Naive thymus-derived CD4-positive, alpha-beta T cell (primary cell): ENCODE data around the gene DOK3. TPM values are rescaled to one million over a fixed set of nuclear protein-coding genes. Genes with fewer than 3 reads are reported as not detected.

Experiments
- ATAC-seq: fragments of 150-1000 bp; cut with Tn5 transposase; 2 replicates; pipeline ENCODE4 v1.10.0; 2021; ENCODE audit warnings: mild to moderate bottlenecking, moderate library complexity
- CTCF ChIA-PET: fragments of 350-600 bp; sonication (Branson Sonifier 250); formaldehyde crosslinking; loops from one replicate; lab custom pipeline; 2021; ENCODE audit warnings: antibody characterized with exemption; lab: Charles Lee
- POLR2A ChIA-PET: fragments of 350-600 bp; sonication (Branson Sonifier 250); formaldehyde crosslinking; loops from one replicate; lab custom pipeline; 2021; ENCODE audit warnings: antibody characterized with exemption, inconsistent platforms; lab: Charles Lee
- DNase-seq, 9 donors: peaks; one replicate each; pipeline versions ENCODE4 v3.0.0 to v3.0.0-alpha.2; 2020 to 2022; ENCODE audit warnings: mixed read lengths in 1 of 9
- H3K27ac ChIP-seq: one replicate; pipeline ENCODE4 v1.7.0; 2013; ENCODE audit warnings: mild to moderate bottlenecking, low read depth, low read length, moderate library complexity
- H3K27me3 ChIP-seq, 2 donors: one replicate each; pipeline ENCODE4 v1.7.0; 2013; ENCODE audit warnings: low read length in 2 of 2, mild to moderate bottlenecking in 2 of 2, moderate library complexity in 2 of 2; ENCODE audit not compliant: control insufficient read depth in 2 of 2, insufficient read depth in 2 of 2
- H3K36me3 ChIP-seq, 3 experiments: 1 replicate in 2 of 3; 2 replicates in 1 of 3; pipeline ENCODE4 v1.7.0; 2013; ENCODE audit warnings: low read length in 3 of 3, mild to moderate bottlenecking in 3 of 3, moderate library complexity in 1 of 3; ENCODE audit not compliant: insufficient read depth in 3 of 3, control insufficient read depth in 2 of 3
- H3K4me1 ChIP-seq, 2 donors: one replicate each; pipeline ENCODE4 v1.7.0; 2013; ENCODE audit warnings: low read length in 2 of 2, mild to moderate bottlenecking in 2 of 2, moderate library complexity in 1 of 2; ENCODE audit not compliant: control insufficient read depth in 2 of 2, insufficient read depth in 2 of 2
- H3K4me3 ChIP-seq: 2 replicates; pipeline ENCODE4 v1.7.0; 2013; ENCODE audit warnings: mild to moderate bottlenecking, low read length
- H3K9me3 ChIP-seq, 3 experiments: 1 replicate in 2 of 3; 2 replicates in 1 of 3; pipeline ENCODE4 v1.7.0; 2013; ENCODE audit warnings: low read length in 3 of 3; ENCODE audit not compliant: control insufficient read depth in 2 of 3
- H3K27ac Mint-ChIP-seq, 9 donors: one replicate each; pipeline ENCODE4 v1.8.0; 2020 to 2022; ENCODE audit warnings: mixed read lengths in 9 of 9, mild to moderate bottlenecking in 8 of 9, moderate library complexity in 5 of 9, inconsistent platforms in 2 of 9
- H3K27me3 Mint-ChIP-seq, 5 donors: one replicate each; pipeline ENCODE4 v1.8.0; 2021 to 2022; ENCODE audit warnings: mixed read lengths in 5 of 5, mild to moderate bottlenecking in 1 of 5
- H3K36me3 Mint-ChIP-seq, 5 donors: one replicate each; pipeline ENCODE4 v1.8.0; 2020 to 2022; ENCODE audit warnings: mixed read lengths in 5 of 5, mild to moderate bottlenecking in 3 of 5, inconsistent platforms in 1 of 5
- H3K4me1 Mint-ChIP-seq, 7 donors: one replicate each; pipeline ENCODE4 v1.8.0; 2020 to 2022; ENCODE audit warnings: mixed read lengths in 7 of 7, mild to moderate bottlenecking in 3 of 7, inconsistent platforms in 1 of 7
- H3K4me3 Mint-ChIP-seq, 10 donors: one replicate each; pipeline ENCODE4 v1.8.0; 2020 to 2022; ENCODE audit warnings: mild to moderate bottlenecking in 10 of 10, mixed read lengths in 10 of 10, moderate library complexity in 6 of 10, inconsistent platforms in 2 of 10
- H3K9me3 Mint-ChIP-seq, 11 donors: one replicate each; pipeline ENCODE4 v1.8.0; 2020 to 2022; ENCODE audit warnings: mixed read lengths in 11 of 11, mild to moderate bottlenecking in 4 of 11, inconsistent platforms in 1 of 11, moderate library complexity in 1 of 11
- intact Hi-C, 2 donors: fragments of 100-400 bp; cut with micrococcal nuclease; formaldehyde crosslinking; loops; one replicate each; pipeline ENCODE4 v1.15.1; 2023
- polyA plus RNA-seq, 2 donors: library from polyadenylated mRNA; unstranded; fragments of 300-500 nt; fragmentation: Illumina TruSeq; gene quantifications; one replicate each; pipeline ENCODE4 v1.2.3, GENCODE V29; 2021
- total RNA-seq, 6 experiments: library from RNA in 5 of 6; stranded (reverse) in 5 of 6; gene quantifications; 1 replicate in 5 of 6; 2 replicates in 1 of 6; pipeline ENCODE4 v1.2.3 and lab custom pipeline; 2021 to 2026

The DOK3 gene
- total and polyA plus RNA-seq, 7 experiments from 2014 or later = 0.09 to 67.1 (median 4.0) TPM

- no peak overlapping the region for H3K27ac Mint-ChIP-seq
Measured at GRCh38 chr5:177457852-177458681, 51.6 kb downstream of the DOK3 start.

DNA sequence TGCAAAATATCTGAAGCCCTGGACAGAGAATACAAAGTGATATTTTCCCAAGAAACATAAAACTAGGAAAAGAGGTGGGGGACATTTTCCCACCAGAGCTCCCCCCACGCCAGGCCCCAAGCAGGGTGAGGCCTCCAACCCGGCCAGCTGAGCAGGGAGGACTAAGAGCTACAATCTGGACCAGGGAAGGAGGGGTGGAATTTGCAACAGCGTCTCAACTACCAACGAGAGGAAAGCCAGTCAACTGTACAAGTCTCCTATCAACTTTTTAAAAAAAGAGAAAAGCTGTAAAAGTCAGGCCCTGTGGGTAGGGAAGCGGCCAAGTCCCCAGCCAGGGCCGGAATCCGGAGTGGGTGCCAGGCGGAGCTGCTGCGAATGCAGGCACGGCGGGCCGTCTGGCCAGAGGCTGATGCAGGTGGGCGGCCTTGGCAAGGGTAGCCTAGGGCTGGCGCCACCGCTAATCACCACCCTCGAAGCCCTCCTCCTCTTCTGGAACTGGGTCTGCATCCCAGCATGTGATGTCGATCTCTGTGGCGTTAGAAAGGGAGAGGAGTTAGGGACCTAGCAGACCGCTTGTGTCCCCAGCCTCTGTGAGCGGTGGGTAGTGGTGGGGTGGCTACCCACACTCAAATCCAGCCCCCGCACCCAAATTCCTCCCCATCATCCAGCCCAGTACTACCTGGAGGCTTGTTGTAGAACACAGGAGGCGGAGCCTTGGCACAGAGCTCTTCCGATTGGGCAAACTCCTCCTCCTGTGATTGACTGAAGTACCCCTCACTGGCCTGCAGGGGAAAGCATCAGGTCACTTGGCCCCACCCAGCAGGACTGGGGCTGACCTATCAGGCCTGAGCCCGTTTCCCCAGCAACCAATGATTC, 52.4 kb downstream of the DOK3 start:
- POLR2A ChIA-PET = interaction anchor here (0.6 to 23.1 kb wide), 7 partner anchors 11 to 147 kb away, joined by 3 to 804 read pairs (median 5); partner anchors contain the start of genes GRK6 and PRR7
- DNase-seq = peak in 4 of 9 donors; percentile 33 to 56 (median 54)
- CTCF ChIA-PET = interaction anchor here (0.6 to 8.1 kb wide), 10 partner anchors 9 to 102 kb away, joined by 3 to 149 read pairs (median 6); partner anchors contain the start of gene GRK6

More at GRCh38 chr5:177457852-177458681, 51.6 kb downstream of the DOK3 start:
- H3K4me1 Mint-ChIP-seq = peaks cover 8 to 30% (median 22%) of the 10 kb centered on the region in 7 donors
- H3K27me3 Mint-ChIP-seq = peaks cover 0 to 9% (median 0%) of the 10 kb centered on the region in 5 donors
- H3K36me3 ChIP-seq = peaks cover 0 to 4% (median 0%) of the 10 kb centered on the region in 3 experiments
- no peak overlapping the region for H3K27ac ChIP-seq
- peak overlapping the region in 1 of 10 donors; percentile 45 for H3K4me3 Mint-ChIP-seq
- POLR2A ChIA-PET = interaction anchor here (1.1 to 23.1 kb wide), 5 partner anchors 12 to 67 kb away, joined by 4 to 804 read pairs (median 8); partner anchors contain the start of genes GRK6 and PRR7
- no peaks in the 10 kb centered on the region for H3K9me3 ChIP-seq
- peaks cover 0 to 3% (median 0%) of the 10 kb centered on the region in 5 donors for H3K36me3 Mint-ChIP-seq
- ATAC-seq (no peak), DNase-seq (no peak)
- H3K4me1 ChIP-seq = peaks cover 8 to 12% of the 10 kb centered on the region in 2 donors
- H3K9me3 Mint-ChIP-seq = peaks cover 0 to 7% (median 0%) of the 10 kb centered on the region in 11 donors
- no peaks in the 10 kb centered on the region for H3K27me3 ChIP-seq
- intact Hi-C loops = loop anchor here (1.0 to 10.0 kb wide), 5 partner anchors 39 to 346 kb away; partner anchors contain the start of genes DDX41 (in 1 of the 2), NSD1 (in 1 of the 2) and PDLIM7 (in 1 of the 2)
- no peak overlapping the region for H3K4me3 ChIP-seq
- CTCF ChIA-PET = interaction anchor here (0.6 to 8.1 kb wide), 5 partner anchors 21 to 103 kb away, joined by 3 to 149 read pairs (median 44); partner anchors contain the start of gene GRK6

GRCh38 chr5:177456591-177456964, 53.0 kb downstream of the DOK3 start:
- DNase-seq = peak in 1 of 9 donors; percentile 42
- no peak overlapping the region for H3K4me3 ChIP-seq
- peaks cover 0 to 4% (median 0%) of the 10 kb centered on the region in 3 experiments for H3K36me3 ChIP-seq
- Mint-ChIP-seq H3K4me3 (peak overlapping the region in 7 of 10 donors; percentile 80 to 92 (median 85)), H3K4me1 (peaks cover 14 to 29% (median 19%) of the 10 kb centered on the region in 7 donors), H3K27ac (peak overlapping the region in 3 of 9 donors; percentile 60 to 95 (median 85)), H3K27me3 (peaks cover 0 to 22% (median 0%) of the 10 kb centered on the region in 5 donors), H3K36me3 (peaks cover 0 to 3% (median 0%) of the 10 kb centered on the region in 5 donors), H3K9me3 (peaks cover 0 to 11% (median 0%) of the 10 kb centered on the region in 11 donors)
- POLR2A ChIA-PET = interaction anchor here (1.2 to 23.1 kb wide), 4 partner anchors 10 to 66 kb away, joined by 3 to 804 read pairs (median 22); partner anchors contain the start of genes GRK6 and PRR7
- ATAC-seq = no peak
- H3K9me3 ChIP-seq = no peaks in the 10 kb centered on the region
- peak overlapping the region; percentile 9 for H3K27ac ChIP-seq
- H3K27me3 ChIP-seq = no peaks in the 10 kb centered on the region
- intact Hi-C loops = loop anchor here (1.0 to 10.0 kb wide), 9 partner anchors 45 to 344 kb away; partner anchors contain the start of genes DDX41 (in 1 of the 2) and NSD1 (in 1 of the 2)
- peaks cover 12% of the 10 kb centered on the region in 2 donors for H3K4me1 ChIP-seq
- CTCF ChIA-PET = interaction anchor here (0.7 to 8.1 kb wide), 8 partner anchors 9 to 73 kb away, joined by 3 to 149 read pairs (median 8); partner anchors contain the start of gene GRK6

More for the DNA sequence above, 52.4 kb downstream of the DOK3 start:
- Mint-ChIP-seq H3K4me1 (peaks cover 11 to 30% (median 20%) of the 10 kb centered on the region in 7 donors), H3K27ac (peak overlapping the region in 3 of 9 donors; percentile 19 to 83 (median 48)), H3K4me3 (peak overlapping the region in 5 of 10 donors; percentile 45 to 61 (median 55)), H3K27me3 (peaks cover 0 to 17% (median 0%) of the 10 kb centered on the region in 5 donors), H3K9me3 (peaks cover 0 to 11% (median 0%) of the 10 kb centered on the region in 11 donors), H3K36me3 (peaks cover 0 to 3% (median 0%) of the 10 kb centered on the region in 5 donors)
- intact Hi-C loops = loop anchor here (1.0 to 10.0 kb wide), 10 partner anchors 40 to 345 kb away; partner anchors contain the start of genes DDX41 (in 1 of the 2), NSD1 (in 1 of the 2) and PDLIM7 (in 1 of the 2)
- Histone ChIP-seq H3K9me3 (no peaks in the 10 kb centered on the region), H3K27ac (peak overlapping the region; percentile 9), H3K4me1 (peaks cover 8 to 12% of the 10 kb centered on the region in 2 donors), H3K4me3 (no peak overlapping the region), H3K36me3 (peaks cover 0 to 4% (median 0%) of the 10 kb centered on the region in 3 experiments), H3K27me3 (no peaks in the 10 kb centered on the region)
- ATAC-seq = peak; percentile 40

DNA sequence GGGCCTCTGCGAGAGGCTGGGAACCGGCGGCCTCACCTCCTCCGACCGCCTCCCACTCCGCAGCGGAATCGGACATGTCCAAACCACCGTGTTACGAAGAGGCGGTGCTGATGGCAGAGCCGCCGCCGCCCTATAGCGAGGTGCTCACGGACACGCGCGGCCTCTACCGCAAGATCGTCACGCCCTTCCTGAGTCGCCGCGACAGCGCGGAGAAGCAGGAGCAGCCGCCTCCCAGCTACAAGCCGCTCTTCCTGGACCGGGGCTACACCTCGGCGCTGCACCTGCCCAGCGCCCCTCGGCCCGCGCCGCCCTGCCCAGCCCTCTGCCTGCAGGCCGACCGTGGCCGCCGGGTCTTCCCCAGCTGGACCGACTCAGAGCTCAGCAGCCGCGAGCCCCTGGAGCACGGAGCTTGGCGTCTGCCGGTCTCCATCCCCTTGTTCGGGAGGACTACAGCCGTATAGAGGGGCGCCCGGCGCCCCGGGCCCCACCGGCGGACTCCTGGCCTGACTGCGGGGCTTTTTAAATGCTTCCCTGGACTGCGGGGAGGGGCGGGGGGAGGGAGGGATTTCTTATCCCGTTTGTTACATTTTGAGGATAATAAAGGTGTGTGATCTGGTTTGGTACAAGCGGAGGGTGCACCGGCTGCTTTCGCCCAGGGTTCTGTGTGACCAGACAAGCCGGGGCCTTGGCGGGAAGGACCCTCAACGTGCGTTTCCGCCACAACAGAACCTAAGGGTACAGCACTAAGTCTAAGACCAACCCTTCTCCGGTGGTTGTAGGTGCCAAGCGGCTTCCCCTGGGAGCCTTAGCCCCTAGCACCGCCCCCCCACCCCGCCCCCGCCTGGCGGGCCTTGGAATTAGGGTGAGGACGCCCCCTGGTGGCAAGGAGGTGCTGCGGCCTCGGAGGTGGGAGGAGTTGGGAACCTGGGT, 53.7 kb downstream of the DOK3 start:
- ChIA-PET CTCF (interaction anchor here (0.5 to 8.1 kb wide), 27 partner anchors 8 to 201 kb away, joined by 3 to 189 read pairs (median 5); partner anchors contain the start of genes F12, GRK6, PDLIM7 and PFN3), POLR2A (interaction anchor here (0.6 to 23.1 kb wide), 18 partner anchors 9 to 152 kb away, joined by 3 to 804 read pairs (median 5); partner anchors contain the start of genes GRK6, PRELID1, PRR7 and RAB24)
- peak overlapping the region; percentile 97 for H3K27ac ChIP-seq
- peak; percentile 56 for ATAC-seq
- H3K9me3 ChIP-seq = no peaks in the 10 kb centered on the region
- Mint-ChIP-seq H3K27ac (peak overlapping the region; percentile 28 to 95 (median 85)), H3K9me3 (peaks cover 0 to 11% (median 0%) of the 10 kb centered on the region in 11 donors), H3K27me3 (peaks cover 0 to 22% (median 0%) of the 10 kb centered on the region in 5 donors), H3K4me1 (peaks cover 10 to 27% (median 17%) of the 10 kb centered on the region in 7 donors), H3K36me3 (no peaks in the 10 kb centered on the region), H3K4me3 (peak overlapping the region; percentile 80 to 92 (median 86))
- H3K27me3 ChIP-seq = no peaks in the 10 kb centered on the region
- H3K4me1 ChIP-seq = peaks cover 12% of the 10 kb centered on the region in 2 donors
- peaks cover 0 to 4% (median 0%) of the 10 kb centered on the region in 3 experiments for H3K36me3 ChIP-seq
- H3K4me3 ChIP-seq = peak overlapping the region; percentile 70
- DNase-seq = peak; percentile 73 to 93 (median 86)
- intact Hi-C loops = loop anchor here (1.0 to 10.0 kb wide), 15 partner anchors 23 to 606 kb away; partner anchors contain the start of genes GRK6 (in 2 of the 2), NSD1 (in 2 of the 2), DDX41 (in 1 of the 2) and PDLIM7 (in 1 of the 2)
